H1 (cell line): ENCODE data around the gene FAM209B. TPM values are rescaled to one million over a fixed set of nuclear protein-coding genes. Genes with fewer than 3 reads are reported as not detected.

Experiments used
- CTCF ChIA-PET: fragments of 300-600 bp; sonication (Branson Sonifier 250); formaldehyde crosslinking; loops from one replicate; lab custom pipeline; 2021; ENCODE audit not compliant: partially characterized antibody; lab: Charles Lee
- POLR2A ChIA-PET: fragments of 300-600 bp; sonication (Branson Sonifier 250); formaldehyde crosslinking; loops from one replicate; lab custom pipeline; 2021; ENCODE audit warnings: inconsistent platforms; ENCODE audit not compliant: partially characterized antibody; lab: Charles Lee
- DNase-seq, 2 experiments: peaks; one replicate each; pipeline versions ENCODE4 v3.0.0 to v3.0.0-alpha.2; 2010 to 2022; ENCODE audit warnings: low spot score in 2 of 2, low read depth in 1 of 2, mixed read lengths in 1 of 2
- FAIRE-seq: peaks from 2 replicates; lab custom pipeline; 2011; peaks lifted over from hg19 to GRCh38; lab: Jason Lieb, UNC
- H2AFZ ChIP-seq: 2 replicates; pipeline ENCODE4 v1.8.1; 2012; ENCODE audit warnings: low read length, inconsistent platforms
- H2AK5ac ChIP-seq: 2 replicates; pipeline ENCODE4 v1.6.1; 2013; ENCODE audit warnings: low read depth, low read length
- H2BK120ac ChIP-seq: replicated peaks from 2 replicates; pipeline ENCODE3; 2013; ENCODE audit warnings: low read depth, low read length, inconsistent platforms
- H2BK12ac ChIP-seq: 2 replicates; pipeline ENCODE4 v1.6.1; 2013; ENCODE audit warnings: low read depth, low read length
- H2BK15ac ChIP-seq: 2 replicates; pipeline ENCODE4 v1.6.1; 2013; ENCODE audit warnings: low read length
- H2BK20ac ChIP-seq: 2 replicates; pipeline ENCODE4 v1.6.1; 2013; ENCODE audit warnings: low read length
- H2BK5ac ChIP-seq: 2 replicates; pipeline ENCODE4 v1.6.1; 2013; ENCODE audit warnings: low read depth, low read length
- H3K14ac ChIP-seq: 2 replicates; pipeline ENCODE4 v1.6.1; 2013; ENCODE audit warnings: inconsistent platforms; ENCODE audit not compliant: insufficient read length
- H3K18ac ChIP-seq: 2 replicates; pipeline ENCODE4 v1.6.1; 2013; ENCODE audit warnings: low read length; ENCODE audit errors: extremely low read depth
- H3K23ac ChIP-seq: 2 replicates; pipeline ENCODE4 v1.6.1; 2013; ENCODE audit warnings: inconsistent platforms; ENCODE audit not compliant: insufficient read length
- H3K23me2 ChIP-seq: 2 replicates; pipeline ENCODE4 v1.6.1; 2013; ENCODE audit warnings: low read depth, low read length
- H3K27ac ChIP-seq: 2 replicates; pipeline ENCODE4 v1.6.1; 2011; ENCODE audit warnings: low read depth, low read length, inconsistent platforms
- H3K27me3 ChIP-seq, 4 experiments: replicated peaks in 1 of 4; 1 replicate in 1 of 4; 2 replicates in 3 of 4; pipeline versions ENCODE4 v1.6.1 to v1.8.1; 2011 to 2013; ENCODE audit warnings: low read length in 3 of 4, mild to moderate bottlenecking in 3 of 4, inconsistent platforms in 2 of 4, mixed read lengths in 2 of 4, moderate library complexity in 1 of 4; ENCODE audit not compliant: control insufficient read depth in 3 of 4, insufficient read depth in 3 of 4; ENCODE audit errors: extremely low read depth in 1 of 4
- H3K36me3 ChIP-seq, 4 experiments: 2 replicates each; pipeline versions ENCODE4 v1.6.1 to v1.8.1; 2011 to 2013; ENCODE audit warnings: mild to moderate bottlenecking in 4 of 4, low read length in 3 of 4, moderate library complexity in 2 of 4, control low read depth in 1 of 4, inconsistent platforms in 1 of 4; ENCODE audit not compliant: insufficient read depth in 4 of 4, control insufficient read depth in 2 of 4
- H3K4ac ChIP-seq: replicated peaks from 2 replicates; pipeline ENCODE3; 2013; ENCODE audit warnings: low read length, low read depth, mixed read lengths, inconsistent platforms; ENCODE audit not compliant: insufficient read length
- H3K4me1 ChIP-seq, 4 experiments: replicated peaks in 1 of 4; 1 replicate in 1 of 4; 2 replicates in 3 of 4; pipeline versions ENCODE4 v1.6.1 to v1.8.1; 2011 to 2013; ENCODE audit warnings: low read length in 3 of 4, inconsistent platforms in 2 of 4, mixed read lengths in 1 of 4; ENCODE audit not compliant: insufficient read depth in 4 of 4, control insufficient read depth in 3 of 4
- H3K4me2 ChIP-seq, 2 experiments: 2 replicates each; pipeline versions ENCODE4 v1.6.1 to v1.8.1; 2011 to 2013; ENCODE audit warnings: low read depth in 2 of 2, low read length in 2 of 2, control low read depth in 1 of 2, inconsistent platforms in 1 of 2, mild to moderate bottlenecking in 1 of 2; ENCODE audit not compliant: insufficient read depth in 1 of 2
- H3K4me3 ChIP-seq, 4 experiments: fragments of 200-600, 300-600 bp in 1 of 4; sonication (generic), shearing (Covaris generic), sonication (Bioruptor Twin) in 1 of 4; 2 replicates each; pipeline versions ENCODE4 v1.5.1 to v1.8.1; 2011 to 2016; ENCODE audit warnings: low read length in 4 of 4, low read depth in 3 of 4, control low read depth in 2 of 4, inconsistent platforms in 2 of 4, mild to moderate bottlenecking in 2 of 4, mixed read lengths in 1 of 4, moderate library complexity in 1 of 4; ENCODE audit not compliant: insufficient read depth in 2 of 4; ENCODE audit errors: extremely low read depth in 1 of 4
- H3K56ac ChIP-seq: replicated peaks from 2 replicates; pipeline ENCODE3; 2013; ENCODE audit warnings: low read depth, mild to moderate bottlenecking, mixed read lengths, low read length, inconsistent platforms; ENCODE audit not compliant: insufficient read length
- H3K79me1 ChIP-seq: 2 replicates; pipeline ENCODE4 v1.6.1; 2013; ENCODE audit warnings: low read depth, low read length, control low read depth
- H3K79me2 ChIP-seq, 2 experiments: 2 replicates each; pipeline versions ENCODE4 v1.6.1 to v1.8.1; 2012 to 2013; ENCODE audit warnings: low read length in 2 of 2, mild to moderate bottlenecking in 2 of 2, inconsistent platforms in 1 of 2; ENCODE audit not compliant: insufficient read depth in 2 of 2, control insufficient read depth in 1 of 2
- H3K9ac ChIP-seq, 4 experiments: replicated peaks in 1 of 4; 1 replicate in 1 of 4; 2 replicates in 3 of 4; pipeline versions ENCODE4 v1.6.1 to v1.8.1; 2011 to 2013; ENCODE audit warnings: low read depth in 3 of 4, low read length in 3 of 4, control low read depth in 2 of 4, mild to moderate bottlenecking in 2 of 4, moderate library complexity in 2 of 4, inconsistent platforms in 1 of 4; ENCODE audit errors: extremely low read depth in 1 of 4
- H3K9me3 ChIP-seq, 2 experiments: 2 replicates each; pipeline versions ENCODE4 v1.6.1 to v1.8.1; 2012 to 2013; ENCODE audit warnings: mild to moderate bottlenecking in 2 of 2, moderate library complexity in 2 of 2, control low read depth in 1 of 2, inconsistent platforms in 1 of 2, low read depth in 1 of 2, low read length in 1 of 2, mixed read lengths in 1 of 2; ENCODE audit not compliant: insufficient read depth in 2 of 2
- H4K20me1 ChIP-seq, 2 experiments: replicated peaks in 1 of 2; 2 replicates each; pipeline versions ENCODE3 to v1.8.1; 2011 to 2013; ENCODE audit warnings: inconsistent platforms in 2 of 2, low read length in 2 of 2, mild to moderate bottlenecking in 1 of 2; ENCODE audit not compliant: insufficient read depth in 2 of 2, control insufficient read depth in 1 of 2
- H4K5ac ChIP-seq: 2 replicates; pipeline ENCODE4 v1.6.1; 2013; ENCODE audit warnings: low read length, low read depth, mixed read lengths, inconsistent platforms; ENCODE audit not compliant: insufficient read length
- H4K8ac ChIP-seq: 2 replicates; pipeline ENCODE4 v1.8.0; 2013; ENCODE audit warnings: mild to moderate bottlenecking, moderate library complexity, low read length, inconsistent platforms; ENCODE audit not compliant: insufficient read depth; ENCODE audit errors: extremely low read depth
- H4K91ac ChIP-seq: replicated peaks from 2 replicates; pipeline ENCODE3; 2013; ENCODE audit warnings: low read length, mixed read lengths, inconsistent platforms; ENCODE audit not compliant: insufficient read length
- ATF3 ChIP-seq: IDR thresholded peaks from 2 replicates; pipeline ENCODE4 v1.6.1; 2011; ENCODE audit warnings: low read depth, mild to moderate bottlenecking, low read length; ENCODE audit not compliant: insufficient read depth
- CHD2 ChIP-seq: IDR thresholded peaks from 2 replicates; pipeline ENCODE4 v1.6.1; 2012; ENCODE audit warnings: low read length, improper control_type of control experiment
- CTBP2 ChIP-seq: IDR thresholded peaks from 2 replicates; pipeline ENCODE4 v1.7.0; 2011; ENCODE audit warnings: borderline replicate concordance, mild to moderate bottlenecking, moderate library complexity, mixed read lengths, low read length; ENCODE audit not compliant: insufficient read depth, insufficient read length
- CTCF ChIP-seq, 3 experiments: IDR thresholded peaks; 1 replicate in 2 of 3; 2 replicates in 1 of 3; pipeline versions ENCODE4 v1.5.1 to v1.6.1; 2011; ENCODE audit warnings: low read length in 3 of 3, mild to moderate bottlenecking in 3 of 3, inconsistent platforms in 2 of 3, low read depth in 1 of 3, moderate library complexity in 1 of 3; ENCODE audit not compliant: insufficient read depth in 1 of 3; ENCODE audit errors: control extremely low read depth in 1 of 3
- EP300 ChIP-seq, 2 experiments: IDR thresholded peaks; 1 replicate in 1 of 2; 2 replicates in 1 of 2; pipeline ENCODE4 v1.6.1; 2011 to 2012; ENCODE audit warnings: low read depth in 2 of 2, low read length in 2 of 2, mild to moderate bottlenecking in 2 of 2, borderline replicate concordance in 1 of 2, inconsistent platforms in 1 of 2, moderate library complexity in 1 of 2
- POLR2AphosphoS5 ChIP-seq: IDR thresholded peaks from 2 replicates; pipeline ENCODE4 v1.6.1; 2011; ENCODE audit warnings: low read depth, low read length
- RBBP5 ChIP-seq: IDR thresholded peaks from 2 replicates; pipeline ENCODE4 v1.7.1; 2012; ENCODE audit warnings: low read depth, mild to moderate bottlenecking, inconsistent platforms, low read length, moderate library complexity, borderline replicate concordance
- SIX5 ChIP-seq: IDR thresholded peaks from 2 replicates; pipeline ENCODE4 v1.6.1; 2011; ENCODE audit warnings: mild to moderate bottlenecking, low read depth, low read length
- SP4 ChIP-seq: IDR thresholded peaks from 2 replicates; pipeline ENCODE4 v1.6.1; 2012; ENCODE audit warnings: low read length, inconsistent platforms
- SRF ChIP-seq: IDR thresholded peaks from 2 replicates; pipeline ENCODE4 v1.6.1; 2011; ENCODE audit warnings: mild to moderate bottlenecking, low read depth, low read length, moderate library complexity
- WGBS, 2 experiments: shearing (Covaris generic) in 1 of 2; methylation state at CpG; one replicate each; pipeline versions ENCODE4 v1.1.6 to v1.1.7; 2013 to 2015; ENCODE audit warnings: low lambda C conversion rate in 2 of 2, mixed read lengths in 2 of 2, inconsistent platforms in 1 of 2, low coverage in 1 of 2, missing lambda C conversion rate in 1 of 2; ENCODE audit not compliant: insufficient replicate concordance in 2 of 2, insufficient coverage in 1 of 2, insufficient read length in 1 of 2; ENCODE audit errors: extremely low coverage in 1 of 2, missing lambda C conversion rate in 1 of 2; 5-methylcytosine and 5-hydroxymethylcytosine counted together
- polyA plus RNA-seq, 7 experiments: library from polyadenylated mRNA; depleted of rRNA in 3 of 7; stranded (reverse) in 5 of 7; unstranded in 2 of 7; fragments of >200 nt in 5 of 7; fragments of 200-250 nt in 2 of 7; gene quantifications; 1 replicate in 5 of 7; 2 replicates in 1 of 7; 4 replicates in 1 of 7; pipeline versions ENCODE4 v1.2.1 to v1.2.3, GENCODE V29; 2011 to 2013; ENCODE audit warnings: missing spikeins in 2 of 7, mixed read lengths in 2 of 7
- total RNA-seq: library from RNA; stranded (reverse); fragmentation: NEBNext Ultra II Directional; extraction: Animal tissue kit (Norgen Biotek cat#: 25700); gene quantifications from 2 replicates; pipeline ENCODE4 v1.2.1, GENCODE V29; 2021

Gene FAM209B
- total and polyA plus RNA-seq, 2 of the 8 experiments (the other 6 are each of a cell fraction or from before 2014, with no cell fraction given) = 0.29 TPM; not detected in 1

DNA sequence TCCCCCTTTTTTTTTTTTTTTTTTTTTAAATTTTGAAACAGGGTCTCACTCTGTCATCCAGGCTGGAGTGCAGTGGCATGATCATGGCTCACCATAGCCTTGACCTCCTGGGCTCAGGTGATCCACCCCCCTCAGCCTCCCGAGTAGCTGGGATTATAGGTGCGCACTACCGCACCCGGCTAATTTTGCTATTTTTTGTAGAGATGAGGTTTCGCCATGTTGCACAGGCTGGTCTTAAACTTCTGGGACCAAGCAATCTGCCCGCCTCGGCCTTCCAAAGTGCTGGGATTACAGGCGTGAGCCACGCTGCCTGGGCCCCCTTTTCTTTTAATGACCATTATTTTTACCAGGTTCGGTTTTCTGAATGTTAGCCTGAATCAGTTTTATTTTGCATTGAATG, 13.5 kb upstream of the FAM209B start:
- Histone ChIP-seq H3K4me3 (no peak overlapping the region), H4K20me1 (no peaks in the 10 kb centered on the region), H3K79me2 (no peaks in the 10 kb centered on the region), H3K36me3 (peaks cover 0 to 31% (median 23%) of the 10 kb centered on the region in 4 experiments; a peak in 6 of 8 replicates), H3K4me1 (no peaks in the 10 kb centered on the region), H2BK120ac (no peak overlapping the region), H3K27ac (no peak overlapping the region), H4K91ac (no peak overlapping the region), H3K4ac (no peak overlapping the region), H3K14ac (no peak overlapping the region), H2BK20ac (no peak overlapping the region), H3K9ac (no peak overlapping the region), H3K23ac (no peak overlapping the region), H3K18ac (no peak overlapping the region), H2BK15ac (no peak overlapping the region), H3K27me3 (no peaks in the 10 kb centered on the region), H2AK5ac (no peak overlapping the region), H3K9me3 (peaks cover 7 to 21% of the 10 kb centered on the region in 2 experiments; a peak in 2 of 4 replicates), H3K23me2 (no peaks in the 10 kb centered on the region), H4K8ac (no peak overlapping the region), H3K79me1 (no peaks in the 10 kb centered on the region), H4K5ac (no peak overlapping the region), H3K56ac (no peak overlapping the region), H2AFZ (no peak overlapping the region), H2BK5ac (no peak overlapping the region), H2BK12ac (no peak overlapping the region), H3K4me2 (no peak overlapping the region)
- FAIRE-seq = no peak
- WGBS, 2 experiments = 91% methylated on average over 10 of the region's 10 CpGs; no CpG with 5 or more reads in 1 of the 2 experiments
- POLR2A ChIA-PET = no interaction called here
- CTCF ChIA-PET = no interaction called here
- no peak for DNase-seq
- TF ChIP-seq ATF3 = no peak
- TF ChIP-seq CHD2 = no peak
- TF ChIP-seq CTBP2 = no peak
- no peak for TF ChIP-seq SIX5
- TF ChIP-seq SRF = no peak
- TF ChIP-seq SP4 = no peak
- TF ChIP-seq RBBP5 = no peak
- TF ChIP-seq EP300 (IDR thresholded peaks at IDR 0.05; ENCODE audit: borderline replicate concordance in 1 of 2, low read depth in 2 of 2, low read length in 2 of 2) = no peak
- TF ChIP-seq POLR2AphosphoS5 = no peak
- TF ChIP-seq CTCF (IDR thresholded peaks at IDR 0.05; ENCODE audit: control extremely low read depth in 1 of 3, insufficient read depth in 1 of 3, low read depth in 1 of 3, low read length in 3 of 3) = no peak
